ENCODE results near the gene IL1RL1. TPM values are rescaled to one million over a fixed set of nuclear protein-coding genes. Genes with fewer than 3 reads are reported as not detected.

IL1RL1 gene
- total RNA-seq, 1 experiment from 2014 or later: not detected

DNA sequence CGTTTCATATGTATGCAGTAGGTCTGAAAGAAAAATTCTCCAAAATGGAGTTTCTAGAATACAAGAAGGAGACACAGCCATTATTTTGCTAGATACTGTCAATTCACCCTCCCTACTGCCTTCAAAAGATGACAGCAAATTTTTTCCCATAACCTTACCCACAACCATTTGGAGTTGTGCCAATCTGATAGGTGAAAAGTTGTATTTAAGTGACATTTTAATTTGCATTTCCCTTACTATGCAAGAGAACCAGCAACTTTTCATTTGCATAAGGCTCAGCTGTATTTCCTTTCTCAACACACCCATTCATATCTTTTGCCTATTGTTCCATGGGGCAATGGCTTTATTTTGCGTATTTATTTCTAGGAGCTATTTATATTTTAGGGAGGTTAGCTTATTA lies 80.2 kb downstream of the IL1RL1 start:
- CTCF ChIA-PET: interaction anchor here (1.4 kb wide), 1 partner anchor 151 kb away, joined by 4 read pairs; no protein-coding TSS in a partner anchor
- ATAC-seq (no peak), DNase-seq (ENCODE audit: low spot score) (no peak)
- Mint-ChIP-seq H3K27me3 (ENCODE audit: low read depth) (no peaks in the 10 kb centered on the region), H3K9me3 (peaks cover 5% of the 10 kb centered on the region), H3K4me1 (no peaks in the 10 kb centered on the region), H3K36me3 (no peaks in the 10 kb centered on the region), H3K4me3 (no peak overlapping the region), H3K27ac (no peak overlapping the region)
- POLR2A ChIA-PET: no interaction called here
- no peak for TF ChIP-seq ETV6 (CRISPR knock-in tag; IDR thresholded peaks at IDR 0.05)
- no peak for TF ChIP-seq SOX15 (CRISPR knock-in tag; IDR thresholded peaks at IDR 0.05)

DNA sequence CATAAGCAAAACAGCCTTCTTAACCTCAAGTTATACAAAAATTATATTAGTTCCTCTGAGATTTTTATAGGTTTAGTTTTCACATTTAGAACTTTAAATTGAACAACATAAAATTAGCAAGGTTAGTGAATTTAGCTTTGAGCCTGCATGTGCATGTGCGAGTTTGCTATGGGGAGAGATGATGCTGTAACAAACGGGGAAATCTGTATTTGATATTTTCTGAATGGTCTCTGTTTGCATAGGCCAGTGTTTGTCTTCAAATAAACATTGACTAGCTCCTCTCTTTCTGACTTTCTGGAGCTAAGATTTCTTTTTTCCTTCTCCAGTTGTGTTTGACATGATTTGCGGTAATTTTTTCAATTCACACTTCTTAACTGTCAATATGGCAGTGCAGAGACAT lies 80.7 kb downstream of the IL1RL1 start:
- H3K27me3 Mint-ChIP-seq (ENCODE audit: low read depth): no peaks in the 10 kb centered on the region
- no peak overlapping the region for H3K27ac Mint-ChIP-seq
- H3K36me3 Mint-ChIP-seq: no peaks in the 10 kb centered on the region
- H3K4me1 Mint-ChIP-seq: no peaks in the 10 kb centered on the region
- TF ChIP-seq KAT7 (CRISPR knock-in tag; IDR thresholded peaks at IDR 0.05; ENCODE audit: borderline replicate concordance) (no peak), TEAD1 (CRISPR knock-in tag; IDR thresholded peaks at IDR 0.05) (no peak), NR2C2 (CRISPR knock-in tag; IDR thresholded peaks at IDR 0.05) (no peak), ZNF423 (CRISPR knock-in tag; IDR thresholded peaks at IDR 0.05) (no peak), ZNF396 (CRISPR knock-in tag; IDR thresholded peaks at IDR 0.05; ENCODE audit: borderline replicate concordance) (no peak), EMX1 (CRISPR knock-in tag; IDR thresholded peaks at IDR 0.05) (no peak), GTF2I (CRISPR knock-in tag; conservative IDR thresholded peaks at IDR 0.05) (no peak), RELA (CRISPR knock-in tag; IDR thresholded peaks at IDR 0.05; ENCODE audit: borderline replicate concordance) (no peak), ZNF263 (CRISPR knock-in tag; IDR thresholded peaks at IDR 0.05; ENCODE audit: low read depth) (no peak), PRRX2 (CRISPR knock-in tag; IDR thresholded peaks at IDR 0.05) (no peak), FOXK1 (CRISPR knock-in tag; IDR thresholded peaks at IDR 0.05) (no peak), ELF4 (CRISPR knock-in tag; IDR thresholded peaks at IDR 0.05; ENCODE audit: low read depth) (no peak)
- TF ChIP-seq, protein P1, sequence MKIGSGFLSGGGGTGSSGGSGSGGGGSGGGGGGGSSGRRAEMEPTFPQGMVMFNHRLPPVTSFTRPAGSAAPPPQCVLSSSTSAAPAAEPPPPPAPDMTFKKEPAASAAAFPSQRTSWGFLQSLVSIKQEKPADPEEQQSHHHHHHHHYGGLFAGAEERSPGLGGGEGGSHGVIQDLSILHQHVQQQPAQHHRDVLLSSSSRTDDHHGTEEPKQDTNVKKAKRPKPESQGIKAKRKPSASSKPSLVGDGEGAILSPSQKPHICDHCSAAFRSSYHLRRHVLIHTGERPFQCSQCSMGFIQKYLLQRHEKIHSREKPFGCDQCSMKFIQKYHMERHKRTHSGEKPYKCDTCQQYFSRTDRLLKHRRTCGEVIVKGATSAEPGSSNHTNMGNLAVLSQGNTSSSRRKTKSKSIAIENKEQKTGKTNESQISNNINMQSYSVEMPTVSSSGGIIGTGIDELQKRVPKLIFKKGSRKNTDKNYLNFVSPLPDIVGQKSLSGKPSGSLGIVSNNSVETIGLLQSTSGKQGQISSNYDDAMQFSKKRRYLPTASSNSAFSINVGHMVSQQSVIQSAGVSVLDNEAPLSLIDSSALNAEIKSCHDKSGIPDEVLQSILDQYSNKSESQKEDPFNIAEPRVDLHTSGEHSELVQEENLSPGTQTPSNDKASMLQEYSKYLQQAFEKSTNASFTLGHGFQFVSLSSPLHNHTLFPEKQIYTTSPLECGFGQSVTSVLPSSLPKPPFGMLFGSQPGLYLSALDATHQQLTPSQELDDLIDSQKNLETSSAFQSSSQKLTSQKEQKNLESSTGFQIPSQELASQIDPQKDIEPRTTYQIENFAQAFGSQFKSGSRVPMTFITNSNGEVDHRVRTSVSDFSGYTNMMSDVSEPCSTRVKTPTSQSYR (CRISPR knock-in tag; IDR thresholded peaks at IDR 0.05): no peak
- TF ChIP-seq, protein P2, sequence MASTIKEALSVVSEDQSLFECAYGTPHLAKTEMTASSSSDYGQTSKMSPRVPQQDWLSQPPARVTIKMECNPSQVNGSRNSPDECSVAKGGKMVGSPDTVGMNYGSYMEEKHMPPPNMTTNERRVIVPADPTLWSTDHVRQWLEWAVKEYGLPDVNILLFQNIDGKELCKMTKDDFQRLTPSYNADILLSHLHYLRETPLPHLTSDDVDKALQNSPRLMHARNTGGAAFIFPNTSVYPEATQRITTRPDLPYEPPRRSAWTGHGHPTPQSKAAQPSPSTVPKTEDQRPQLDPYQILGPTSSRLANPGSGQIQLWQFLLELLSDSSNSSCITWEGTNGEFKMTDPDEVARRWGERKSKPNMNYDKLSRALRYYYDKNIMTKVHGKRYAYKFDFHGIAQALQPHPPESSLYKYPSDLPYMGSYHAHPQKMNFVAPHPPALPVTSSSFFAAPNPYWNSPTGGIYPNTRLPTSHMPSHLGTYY (CRISPR knock-in tag; IDR thresholded peaks at IDR 0.05): no peak
- TF ChIP-seq, protein P3, sequence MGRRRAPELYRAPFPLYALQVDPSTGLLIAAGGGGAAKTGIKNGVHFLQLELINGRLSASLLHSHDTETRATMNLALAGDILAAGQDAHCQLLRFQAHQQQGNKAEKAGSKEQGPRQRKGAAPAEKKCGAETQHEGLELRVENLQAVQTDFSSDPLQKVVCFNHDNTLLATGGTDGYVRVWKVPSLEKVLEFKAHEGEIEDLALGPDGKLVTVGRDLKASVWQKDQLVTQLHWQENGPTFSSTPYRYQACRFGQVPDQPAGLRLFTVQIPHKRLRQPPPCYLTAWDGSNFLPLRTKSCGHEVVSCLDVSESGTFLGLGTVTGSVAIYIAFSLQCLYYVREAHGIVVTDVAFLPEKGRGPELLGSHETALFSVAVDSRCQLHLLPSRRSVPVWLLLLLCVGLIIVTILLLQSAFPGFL (CRISPR knock-in tag; IDR thresholded peaks at IDR 0.05; ENCODE audit: borderline replicate concordance): no peak
- TF ChIP-seq, protein P4, sequence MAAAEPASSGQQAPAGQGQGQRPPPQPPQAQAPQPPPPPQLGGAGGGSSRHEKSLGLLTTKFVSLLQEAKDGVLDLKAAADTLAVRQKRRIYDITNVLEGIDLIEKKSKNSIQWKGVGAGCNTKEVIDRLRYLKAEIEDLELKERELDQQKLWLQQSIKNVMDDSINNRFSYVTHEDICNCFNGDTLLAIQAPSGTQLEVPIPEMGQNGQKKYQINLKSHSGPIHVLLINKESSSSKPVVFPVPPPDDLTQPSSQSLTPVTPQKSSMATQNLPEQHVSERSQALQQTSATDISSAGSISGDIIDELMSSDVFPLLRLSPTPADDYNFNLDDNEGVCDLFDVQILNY (CRISPR knock-in tag; IDR thresholded peaks at IDR 0.05): no peak
- no peak overlapping the region for H3K4me3 Mint-ChIP-seq
- peaks cover 4% of the 10 kb centered on the region; the same call in 1 of the 2 replicates for H3K9me3 Mint-ChIP-seq
- DNase-seq (ENCODE audit: low spot score): no peak
- CTCF ChIA-PET: no interaction called here
- ATAC-seq: no peak
- POLR2A ChIA-PET: no interaction called here

DNA sequence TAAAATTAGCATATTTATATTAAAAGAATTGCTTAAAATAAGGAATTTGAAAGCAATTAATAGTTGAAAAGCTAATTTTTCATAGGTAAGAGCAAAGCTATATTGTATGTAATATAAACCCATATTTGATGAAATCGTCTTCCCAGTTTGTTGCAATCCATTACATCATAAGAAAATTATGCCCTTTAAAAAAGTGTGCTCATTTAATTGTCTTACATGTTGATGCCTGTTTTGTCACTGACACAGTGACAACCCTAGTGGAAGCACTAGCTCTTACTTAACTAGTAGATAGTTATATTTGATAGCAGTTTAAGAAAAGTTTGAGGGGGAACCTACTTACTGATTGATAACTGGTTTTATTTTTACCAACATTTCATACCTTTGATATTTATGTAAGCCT lies 81.6 kb downstream of the IL1RL1 start:
- H3K9me3 Mint-ChIP-seq: no peaks in the 10 kb centered on the region
- ChIA-PET CTCF (no interaction called here), POLR2A (no interaction called here)
- H3K27me3 Mint-ChIP-seq (ENCODE audit: low read depth): no peaks in the 10 kb centered on the region
- ATAC-seq (no peak), DNase-seq (ENCODE audit: low spot score) (no peak)
- no peak overlapping the region for H3K4me3 Mint-ChIP-seq
- H3K36me3 Mint-ChIP-seq: no peaks in the 10 kb centered on the region
- H3K4me1 Mint-ChIP-seq: no peaks in the 10 kb centered on the region
- H3K27ac Mint-ChIP-seq: no peak overlapping the region
- TF ChIP-seq FOXP1 (CRISPR knock-in tag; IDR thresholded peaks at IDR 0.05; ENCODE audit: borderline replicate concordance) (no peak), CREB1 (CRISPR knock-in tag; IDR thresholded peaks at IDR 0.05) (no peak), ZNF219 (CRISPR knock-in tag; IDR thresholded peaks at IDR 0.05; ENCODE audit: borderline replicate concordance) (no peak)
- TF ChIP-seq, protein P1 (CRISPR knock-in tag; IDR thresholded peaks at IDR 0.05): no peak
- TF ChIP-seq, protein P5, sequence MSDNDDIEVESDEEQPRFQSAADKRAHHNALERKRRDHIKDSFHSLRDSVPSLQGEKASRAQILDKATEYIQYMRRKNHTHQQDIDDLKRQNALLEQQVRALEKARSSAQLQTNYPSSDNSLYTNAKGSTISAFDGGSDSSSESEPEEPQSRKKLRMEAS (CRISPR knock-in tag; IDR thresholded peaks at IDR 0.05): no peak
- TF ChIP-seq, protein P6, sequence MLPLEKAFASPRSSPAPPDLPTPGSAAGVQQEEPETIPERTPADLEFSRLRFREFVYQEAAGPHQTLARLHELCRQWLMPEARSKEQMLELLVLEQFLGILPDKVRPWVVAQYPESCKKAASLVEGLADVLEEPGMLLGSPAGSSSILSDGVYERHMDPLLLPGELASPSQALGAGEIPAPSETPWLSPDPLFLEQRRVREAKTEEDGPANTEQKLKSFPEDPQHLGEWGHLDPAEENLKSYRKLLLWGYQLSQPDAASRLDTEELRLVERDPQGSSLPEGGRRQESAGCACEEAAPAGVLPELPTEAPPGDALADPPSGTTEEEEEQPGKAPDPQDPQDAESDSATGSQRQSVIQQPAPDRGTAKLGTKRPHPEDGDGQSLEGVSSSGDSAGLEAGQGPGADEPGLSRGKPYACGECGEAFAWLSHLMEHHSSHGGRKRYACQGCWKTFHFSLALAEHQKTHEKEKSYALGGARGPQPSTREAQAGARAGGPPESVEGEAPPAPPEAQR (CRISPR knock-in tag; IDR thresholded peaks at IDR 0.05): no peak

Data from WTC11 (cell line).